GM12878 (cell line): Measurements from ENCODE around the gene FAM184B. TPM values are rescaled to one million over a fixed set of nuclear protein-coding genes. Genes with fewer than 3 reads are reported as not detected.

Experiments used
- ATAC-seq: fragments of 200-7000 bp; cut with Tn5 transposase; 3 replicates; pipeline ENCODE4 v1.9.1; 2020; ENCODE audit warnings: mild to moderate bottlenecking, moderate library complexity
- BruUV-seq: library from RNA; stranded (reverse); fragments of 400-500 nt; replicated peaks from 2 replicates; lab custom pipeline; 2021; lab: Mats Ljungman, UMichigan
- CTCF ChIA-PET: fragments of 300-600 bp; sonication (Branson Sonifier 250); formaldehyde crosslinking; extraction: SDS; loops from one replicate; lab custom pipeline; 2021; ENCODE audit warnings: inconsistent platforms; lab: Yijun Ruan, JAX
- POLR2A ChIA-PET: fragments of 350-600 bp; formaldehyde crosslinking; extraction: SDS; loops from one replicate; lab custom pipeline; 2021; ENCODE audit warnings: inconsistent platforms; lab: Charles Lee
- RAD21 ChIA-PET: fragments of 300-600 bp; sonication (Branson Sonifier 250); formaldehyde crosslinking; loops from one replicate; lab custom pipeline; 2023; ENCODE audit warnings: antibody characterized with exemption; ENCODE audit not compliant: unreplicated experiment; lab: Charles Lee
- SMC1A ChIA-PET: fragments of 300-600 bp; sonication (Branson Sonifier 250); formaldehyde crosslinking; loops from one replicate; lab custom pipeline; 2023; ENCODE audit not compliant: unreplicated experiment, uncharacterized antibody; lab: Charles Lee
- DNase-seq: peaks from one replicate; pipeline ENCODE4 v3.0.0-alpha.2; 2011; ENCODE audit warnings: low read depth, low spot score
- FAIRE-seq: peaks from 3 replicates; lab custom pipeline; 2011; peaks lifted over from hg19 to GRCh38; lab: Jason Lieb, UNC
- H2AFZ ChIP-seq: 2 replicates; pipeline ENCODE4 v1.6.0; 2011; ENCODE audit warnings: low read depth, low read length, control low read depth; ENCODE audit not compliant: control insufficient read depth
- H3K27ac ChIP-seq: 2 replicates; pipeline ENCODE4 v1.5.1; 2011; ENCODE audit warnings: control low read depth; ENCODE audit not compliant: control insufficient read depth, insufficient read depth
- H3K27me3 ChIP-seq, 2 experiments: replicated peaks in 1 of 2; 2 replicates each; pipeline versions ENCODE4 v1.6.0 to v1.6.1; 2011; ENCODE audit warnings: low read length in 1 of 2; ENCODE audit not compliant: control insufficient read depth in 2 of 2, insufficient read depth in 2 of 2
- H3K36me3 ChIP-seq, 2 experiments: 2 replicates each; pipeline ENCODE4 v1.5.1; 2011; ENCODE audit warnings: low read length in 1 of 2; ENCODE audit not compliant: control insufficient read depth in 2 of 2, insufficient read depth in 2 of 2
- H3K4me1 ChIP-seq: 2 replicates; pipeline ENCODE4 v1.6.1; 2011; ENCODE audit warnings: mild to moderate bottlenecking, low read length, moderate library complexity, mixed read lengths; ENCODE audit not compliant: control insufficient read depth, insufficient read depth
- H3K4me2 ChIP-seq: 2 replicates; pipeline ENCODE4 v1.6.0; 2011; ENCODE audit warnings: control low read depth; ENCODE audit not compliant: control insufficient read depth, insufficient read depth
- H3K4me3 ChIP-seq: fragments of 200-600 bp; sonication (generic); 2 replicates; pipeline ENCODE4 v1.5.1; 2016
- H3K79me2 ChIP-seq: 2 replicates; pipeline ENCODE4 v1.6.0; 2011; ENCODE audit warnings: low read length; ENCODE audit not compliant: control insufficient read depth, insufficient read depth
- H3K9ac ChIP-seq: 2 replicates; pipeline ENCODE4 v1.8.0; 2011; ENCODE audit warnings: low read length, control low read depth, mixed read lengths; ENCODE audit not compliant: control insufficient read depth, insufficient read depth
- H3K9me3 ChIP-seq: replicated peaks from 3 replicates; pipeline ENCODE4 v1.5.1; 2011; ENCODE audit warnings: mild to moderate bottlenecking, low read length; ENCODE audit not compliant: control insufficient read depth, insufficient read depth
- H4K20me1 ChIP-seq: 2 replicates; pipeline ENCODE4 v1.6.0; 2011; ENCODE audit not compliant: control insufficient read depth, insufficient read depth
- ASH2L ChIP-seq: fragments of 300-600, 200-600 bp; sonication (generic); IDR thresholded peaks from 2 replicates; pipeline ENCODE4 v1.6.1; 2017; ENCODE audit warnings: low read depth, mild to moderate bottlenecking, borderline replicate concordance
- CHD1 ChIP-seq: IDR thresholded peaks from 2 replicates; pipeline ENCODE4 v1.6.1; 2012; ENCODE audit warnings: low read depth, low read length, improper control_type of control experiment
- E4F1 ChIP-seq: fragments of 450-650 bp; IDR thresholded peaks from 2 replicates; pipeline ENCODE4 v1.6.1; 2018; ENCODE audit warnings: borderline replicate concordance, mild to moderate bottlenecking; ENCODE audit not compliant: partially characterized antibody
- ELK1 ChIP-seq: IDR thresholded peaks from 2 replicates; pipeline ENCODE4 v1.6.1; 2012; ENCODE audit warnings: low read depth, low read length, improper control_type of control experiment
- MTA3 ChIP-seq: IDR thresholded peaks from 2 replicates; pipeline ENCODE4 v1.6.1; 2012; ENCODE audit warnings: low read length, inconsistent platforms, borderline replicate concordance
- NFIC ChIP-seq: IDR thresholded peaks from 2 replicates; pipeline ENCODE4 v1.6.1; 2012; ENCODE audit warnings: low read depth, mild to moderate bottlenecking, inconsistent platforms, low read length, moderate library complexity
- NFXL1 ChIP-seq: fragments of 450-650 bp; IDR thresholded peaks from 2 replicates; pipeline ENCODE4 v1.6.1; 2017; ENCODE audit warnings: antibody characterized with exemption, mild to moderate bottlenecking, borderline replicate concordance
- PAX8 ChIP-seq: fragments of 450-650 bp; IDR thresholded peaks from 2 replicates; pipeline ENCODE4 v1.6.1; 2017; ENCODE audit warnings: mild to moderate bottlenecking, moderate library complexity
- PRDM15 ChIP-seq: fragments of 450-650 bp; formaldehyde crosslinking; IDR thresholded peaks from 2 replicates; pipeline ENCODE4 v1.4.0; 2020; ENCODE audit warnings: mild to moderate bottlenecking, moderate library complexity
- SREBF1 ChIP-seq: IDR thresholded peaks from 2 replicates; pipeline ENCODE4 v1.6.1; 2012; ENCODE audit warnings: mild to moderate bottlenecking, low read length
- YBX1 ChIP-seq: fragments of 450-650 bp; IDR thresholded peaks from 2 replicates; pipeline ENCODE4 v1.6.1; 2016; ENCODE audit warnings: antibody characterized with exemption
- WGBS: methylation state at CpG from one replicate; pipeline ENCODE4 v1.1.6; 2016; ENCODE audit warnings: low lambda C conversion rate; ENCODE audit not compliant: insufficient replicate concordance, insufficient coverage; ENCODE audit errors: missing lambda C conversion rate; 5-methylcytosine and 5-hydroxymethylcytosine counted together
- in situ Hi-C: fragments of 300-500 bp; cut with MboI; formaldehyde crosslinking; loops from 9 replicates; pipeline ENCODE4 v1.14.3; 2018; ENCODE audit warnings: mixed read lengths
- intact Hi-C: fragments of 100-400 bp; cut with micrococcal nuclease; formaldehyde crosslinking; loops from one replicate; pipeline ENCODE4 v1.14.2; 2022; ENCODE audit not compliant: unreplicated experiment
- polyA plus RNA-seq, 11 experiments: library from polyadenylated mRNA; depleted of rRNA in 4 of 11; unstranded in 6 of 11; stranded (reverse) in 5 of 11; fragments of >200 nt; fragmentation: Nextera tagmentation in 4 of 11; fragmentation: Illumina TruSeq in 1 of 11; extraction: Ambion mirVana in 4 of 11; extraction: Trizol in 1 of 11; gene quantifications; 1 replicate in 1 of 11; 2 replicates in 10 of 11; pipeline versions ENCODE4 v1.2.1 to v1.2.3, GENCODE V29; 2011 to 2016; ENCODE audit warnings: inconsistent platforms in 2 of 11, missing spikeins in 2 of 11, low read depth in 1 of 11
- total RNA-seq, 4 experiments: library from RNA; depleted of rRNA in 3 of 4; stranded (reverse); fragments of >200 nt in 3 of 4; fragmentation: Illumina TruSeq in 1 of 4; extraction: Trizol in 1 of 4; gene quantifications; 2 replicates each; pipeline versions ENCODE4 v1.2.1 to v1.2.3, GENCODE V29; 2013 to 2021

FAM184B gene
- total and polyA plus RNA-seq, 10 of the 15 experiments (the other 5 are each of a cell fraction or from before 2014, with no cell fraction given), result under 0.01 TPM; not detected in 9

- ChIA-PET RAD21 (no interaction called here), POLR2A (no interaction called here)
- Histone ChIP-seq H3K9ac (no peak overlapping the region), H3K27ac (no peak overlapping the region), H2AFZ (no peak overlapping the region), H3K79me2 (no peaks in the 10 kb centered on the region), H3K4me3 (no peak overlapping the region)
- BruUV-seq, result no TSS peak
- WGBS, result 57% methylated on average over 4 of the region's 4 CpGs
- intact Hi-C loops, result no loop called here
- no peak for ATAC-seq
- TF ChIP-seq SREBF1, result no peak
- no peak for TF ChIP-seq CHD1
- TF ChIP-seq YBX1, result no peak
- TF ChIP-seq MTA3, result no peak
- TF ChIP-seq E4F1, result no peak
- TF ChIP-seq NFXL1, result no peak
- TF ChIP-seq PAX8, result no peak
- TF ChIP-seq NFIC, result no peak
- TF ChIP-seq ELK1, result no peak
- no peak for TF ChIP-seq ASH2L
- no peak for TF ChIP-seq PRDM15 (CRISPR knock-in tag)
- TF ChIP-seq, all 136 proteins: peak for 0
- ChIA-PET CTCF (no interaction called here), SMC1A (interaction anchor here (0.9 kb wide), 1 partner anchor 1361 kb away, joined by 3 read pairs; no protein-coding TSS in a partner anchor)
- Histone ChIP-seq H3K9me3 (no peaks in the 10 kb centered on the region), H3K27me3 (no peaks in the 10 kb centered on the region; a peak in 1 of 4 replicates), H3K4me2 (no peak overlapping the region), H3K4me1 (no peaks in the 10 kb centered on the region), H3K36me3 (no peaks in the 10 kb centered on the region), H4K20me1 (no peaks in the 10 kb centered on the region)
- FAIRE-seq (no peak), DNase-seq (no peak)
- in situ Hi-C loops, result no loop called here
Measured at GRCh38 chr4:17740702-17741101, 40.7 kb downstream of the FAM184B start.
